GM10248 (cell line): ENCODE measurements around the gene PCDH9.
"Not testable (repeated sequence)": the region's sequence is repeated elsewhere in the genome, so short reads cannot be mapped to it uniquely, and the experiment has no call there.

Experiments used
- CTCF ChIA-PET: fragments of 300-600 bp; sonication (Branson Sonifier 250); formaldehyde crosslinking; extraction: SDS; loops from one replicate; lab custom pipeline; 2021; ENCODE audit warnings: antibody characterized with exemption; lab: Yijun Ruan, JAX
- POLR2A ChIA-PET: fragments of 350-650 bp; sonication (Branson Sonifier 250); formaldehyde crosslinking; extraction: SDS; loops from one replicate; lab custom pipeline; 2020; ENCODE audit warnings: antibody characterized with exemption; lab: Yijun Ruan, JAX
- DNase-seq: peaks from one replicate; pipeline ENCODE4 v3.0.0; 2012; ENCODE audit errors: extremely low spot score
- TF ChIP-seq, protein P1 (sequence below): IDR thresholded peaks from 2 replicates; pipeline ENCODE4 v1.5.1; 2012; ENCODE audit warnings: mild to moderate bottlenecking, low read depth; ENCODE audit errors: extremely low read depth, missing control alignments, control extremely low read depth

PCDH9 gene

DNA sequence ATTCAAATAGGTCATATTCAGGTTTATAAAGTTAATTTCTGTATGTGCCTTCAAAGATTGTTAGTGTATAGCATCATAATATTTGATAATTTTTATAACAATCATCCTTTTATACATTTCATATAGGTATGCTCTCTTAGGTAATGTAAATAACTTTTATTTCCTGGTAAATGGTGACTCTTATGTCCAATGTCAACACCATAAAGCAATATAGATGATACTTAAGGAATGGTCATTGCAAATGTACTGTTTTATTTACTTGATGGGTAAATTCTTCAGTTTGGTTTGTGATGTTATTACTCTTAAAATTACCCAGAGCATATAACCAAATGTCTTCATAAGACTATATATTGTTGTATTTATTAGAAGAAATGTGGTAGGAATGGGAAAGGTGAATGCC is 928.7 kb downstream of the PCDH9 start:
- CTCF ChIA-PET = no interaction called here
- POLR2A ChIA-PET = no interaction called here
- TF ChIP-seq, protein P1, sequence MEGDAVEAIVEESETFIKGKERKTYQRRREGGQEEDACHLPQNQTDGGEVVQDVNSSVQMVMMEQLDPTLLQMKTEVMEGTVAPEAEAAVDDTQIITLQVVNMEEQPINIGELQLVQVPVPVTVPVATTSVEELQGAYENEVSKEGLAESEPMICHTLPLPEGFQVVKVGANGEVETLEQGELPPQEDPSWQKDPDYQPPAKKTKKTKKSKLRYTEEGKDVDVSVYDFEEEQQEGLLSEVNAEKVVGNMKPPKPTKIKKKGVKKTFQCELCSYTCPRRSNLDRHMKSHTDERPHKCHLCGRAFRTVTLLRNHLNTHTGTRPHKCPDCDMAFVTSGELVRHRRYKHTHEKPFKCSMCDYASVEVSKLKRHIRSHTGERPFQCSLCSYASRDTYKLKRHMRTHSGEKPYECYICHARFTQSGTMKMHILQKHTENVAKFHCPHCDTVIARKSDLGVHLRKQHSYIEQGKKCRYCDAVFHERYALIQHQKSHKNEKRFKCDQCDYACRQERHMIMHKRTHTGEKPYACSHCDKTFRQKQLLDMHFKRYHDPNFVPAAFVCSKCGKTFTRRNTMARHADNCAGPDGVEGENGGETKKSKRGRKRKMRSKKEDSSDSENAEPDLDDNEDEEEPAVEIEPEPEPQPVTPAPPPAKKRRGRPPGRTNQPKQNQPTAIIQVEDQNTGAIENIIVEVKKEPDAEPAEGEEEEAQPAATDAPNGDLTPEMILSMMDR = no peak
- no peak for DNase-seq

DNA sequence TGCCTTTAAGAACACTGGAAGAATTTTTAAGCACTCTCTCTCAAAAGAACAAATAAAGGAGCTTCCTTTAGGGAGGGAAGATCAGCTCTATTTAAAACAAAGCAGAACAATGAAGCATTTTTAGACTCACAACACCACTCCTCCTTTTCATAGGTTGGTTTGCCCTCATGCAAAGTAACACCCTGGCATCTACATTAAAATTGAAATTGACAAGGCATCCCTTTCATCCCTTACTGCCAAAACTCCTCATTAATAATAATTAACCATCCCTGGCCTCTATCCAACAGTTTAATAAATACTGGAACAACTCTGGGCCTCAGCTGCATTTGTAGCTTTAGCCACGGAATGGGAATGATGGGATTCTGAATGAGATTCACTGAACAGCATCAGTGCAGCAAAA is 929.1 kb downstream of the PCDH9 start:
- TF ChIP-seq, protein P1 = no peak
- no peak for DNase-seq
- ChIA-PET POLR2A (no interaction called here), CTCF (no interaction called here)

DNA sequence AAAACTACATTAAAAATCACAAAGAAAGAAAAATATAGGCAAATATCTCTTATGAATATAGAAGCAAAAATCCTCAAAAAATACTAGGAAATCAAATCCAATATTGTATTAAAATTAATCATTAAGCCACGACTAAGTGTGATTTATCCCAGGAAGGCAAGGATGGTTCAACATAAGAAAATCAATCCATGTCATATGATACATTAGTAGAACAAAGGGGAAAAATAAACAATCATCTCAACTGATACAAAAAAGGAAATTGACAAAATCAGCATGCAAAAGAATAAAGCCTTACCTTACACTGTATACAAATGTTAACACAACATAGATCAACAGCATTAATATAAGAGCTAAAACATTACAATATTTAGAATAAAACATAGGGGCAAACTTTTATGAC is 933.3 kb downstream of the PCDH9 start:
- no peak for DNase-seq
- ChIA-PET CTCF (no interaction called here), POLR2A (no interaction called here)
- TF ChIP-seq, protein P1 = no peak

DNA sequence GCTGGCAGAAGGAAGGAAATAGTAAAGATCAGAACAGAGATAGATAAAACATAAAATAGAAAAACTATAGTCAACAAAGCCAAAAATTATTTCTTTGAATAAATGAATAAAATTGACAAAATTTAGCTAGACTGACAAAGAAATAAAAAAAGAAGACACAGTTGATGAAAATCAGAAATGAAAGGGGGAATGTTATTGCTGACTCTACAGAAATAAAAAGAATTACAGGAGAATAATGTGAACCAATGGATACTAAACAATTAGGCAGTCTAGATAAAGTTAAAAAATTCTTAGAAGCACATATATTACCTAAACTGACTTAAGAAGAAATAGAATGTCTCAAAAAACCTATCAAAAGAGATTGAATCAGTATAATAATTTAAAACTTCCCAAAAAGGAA is 933.8 kb downstream of the PCDH9 start:
- ChIA-PET CTCF (no interaction called here), POLR2A (no interaction called here)
- no peak for DNase-seq
- TF ChIP-seq, protein P1 = no peak

DNA sequence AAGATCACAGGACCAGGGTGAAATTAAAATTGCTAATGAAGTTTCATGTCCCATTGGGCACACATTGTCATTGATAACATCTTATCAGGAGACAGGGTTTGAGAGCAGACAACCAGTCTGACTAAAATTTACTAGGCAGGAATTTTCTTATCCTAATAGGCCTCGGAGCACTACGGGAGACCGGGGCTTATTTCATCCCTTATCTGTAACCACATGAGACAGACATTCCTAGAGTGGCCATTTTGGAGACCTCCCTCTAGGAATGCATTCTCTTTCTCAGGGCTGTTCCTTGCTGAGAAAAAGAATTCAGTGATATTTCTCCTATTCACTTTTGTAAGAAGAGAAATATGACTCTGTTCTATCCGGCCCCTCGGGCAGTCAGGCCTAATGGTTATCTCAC is 943.3 kb downstream of the PCDH9 start:
- CTCF ChIA-PET = not testable (repeated sequence)

DNA sequence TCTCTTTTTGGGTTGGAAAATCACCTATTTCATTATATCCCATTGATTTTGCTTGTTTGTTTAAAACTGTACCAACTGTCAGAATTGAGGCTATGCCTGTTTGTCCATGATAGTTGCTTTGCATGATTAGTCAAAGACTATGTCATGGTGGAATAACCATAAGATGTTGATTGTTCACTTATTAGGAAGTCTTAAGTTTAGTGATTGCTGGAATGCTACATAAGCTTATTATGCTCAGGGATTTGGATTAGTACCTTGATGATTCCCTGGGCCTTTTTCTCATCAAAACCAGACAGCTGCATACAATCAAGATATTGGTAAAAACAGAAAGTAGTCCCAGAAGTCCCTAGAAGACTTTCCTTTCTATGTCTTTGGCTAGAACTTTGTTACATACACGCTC is 954.7 kb downstream of the PCDH9 start:
- CTCF ChIA-PET = no interaction called here
- TF ChIP-seq, protein P1 = no peak
- DNase-seq = no peak
- POLR2A ChIA-PET = no interaction called here

More for the DNA sequence above, 943.3 kb downstream of the PCDH9 start:
- DNase-seq, POLR2A ChIA-PET: not testable (repeated sequence)

DNA sequence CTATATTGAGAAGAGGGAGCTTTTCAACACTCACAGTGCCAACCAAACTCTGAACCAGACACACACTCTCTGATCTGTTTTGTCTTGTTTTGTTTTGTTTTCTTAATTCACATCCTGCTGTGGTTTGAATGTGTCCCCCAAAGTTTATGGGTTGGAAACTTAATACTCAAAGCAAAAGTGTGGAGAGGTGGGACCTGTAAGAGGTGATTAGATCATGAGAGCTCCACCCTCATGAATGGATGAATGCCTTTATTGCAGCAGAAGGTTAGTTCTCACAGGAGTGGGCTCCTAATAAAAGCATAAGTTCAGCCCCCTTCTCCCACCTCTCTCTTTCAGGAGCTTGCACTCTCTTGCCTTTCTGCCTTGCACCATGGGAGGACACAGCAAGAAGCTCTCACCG is 957.1 kb downstream of the PCDH9 start:
- POLR2A ChIA-PET = no interaction called here
- DNase-seq = no peak
- TF ChIP-seq, protein P1 = no peak
- CTCF ChIA-PET = interaction anchor here (1.2 to 1.7 kb wide), 2 partner anchors 10 kb away, joined by 3 to 6 read pairs; no protein-coding TSS in a partner anchor
